Measurements from ENCODE around the gene CRELD2. TPM values are rescaled to one million over a fixed set of nuclear protein-coding genes. Genes with fewer than 3 reads are reported as not detected.

The CRELD2 gene
- polyA plus RNA-seq, 4 donors = 23.2 to 39.9 (median 31.0) TPM

DNA sequence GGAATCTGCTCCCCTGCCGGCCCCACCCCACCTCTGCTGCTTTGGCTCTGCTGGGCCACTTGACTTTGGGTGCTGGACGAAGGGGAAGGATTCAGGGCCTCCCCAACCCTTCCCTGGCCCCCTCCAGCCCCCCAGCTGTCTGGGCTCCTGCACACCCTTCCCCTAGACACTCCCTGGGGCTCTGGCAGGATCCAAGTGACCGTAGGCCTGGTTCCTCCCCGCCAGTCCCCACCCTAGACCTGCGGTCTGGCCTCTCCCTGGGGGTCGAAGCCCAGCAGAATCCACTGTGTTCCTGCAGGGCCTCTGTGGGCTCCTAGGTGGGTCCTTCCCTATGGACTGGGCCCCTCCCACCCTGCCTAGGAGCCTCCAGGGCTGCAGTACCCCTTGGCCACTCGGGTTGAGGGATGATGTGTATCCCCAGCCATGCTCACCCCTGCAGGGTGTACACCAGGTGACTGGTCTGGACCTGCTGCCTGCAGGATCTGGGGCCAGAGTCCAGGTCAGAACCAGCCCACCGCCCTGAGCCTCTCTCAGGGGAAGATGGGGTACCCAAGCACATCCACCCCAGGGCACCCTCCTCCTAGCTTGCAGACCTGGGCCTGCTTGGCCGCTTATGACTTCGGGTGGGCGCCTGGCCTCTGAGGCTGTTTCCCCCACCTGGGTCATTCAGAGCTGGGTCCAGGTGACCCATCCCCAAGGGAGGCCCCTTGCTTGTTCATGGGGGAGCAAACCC is 47.8 kb downstream of the CRELD2 start:
- DNase-seq (ENCODE audit: low read depth in 4 of 4, low spot score in 2 of 4) = no peak

DNA sequence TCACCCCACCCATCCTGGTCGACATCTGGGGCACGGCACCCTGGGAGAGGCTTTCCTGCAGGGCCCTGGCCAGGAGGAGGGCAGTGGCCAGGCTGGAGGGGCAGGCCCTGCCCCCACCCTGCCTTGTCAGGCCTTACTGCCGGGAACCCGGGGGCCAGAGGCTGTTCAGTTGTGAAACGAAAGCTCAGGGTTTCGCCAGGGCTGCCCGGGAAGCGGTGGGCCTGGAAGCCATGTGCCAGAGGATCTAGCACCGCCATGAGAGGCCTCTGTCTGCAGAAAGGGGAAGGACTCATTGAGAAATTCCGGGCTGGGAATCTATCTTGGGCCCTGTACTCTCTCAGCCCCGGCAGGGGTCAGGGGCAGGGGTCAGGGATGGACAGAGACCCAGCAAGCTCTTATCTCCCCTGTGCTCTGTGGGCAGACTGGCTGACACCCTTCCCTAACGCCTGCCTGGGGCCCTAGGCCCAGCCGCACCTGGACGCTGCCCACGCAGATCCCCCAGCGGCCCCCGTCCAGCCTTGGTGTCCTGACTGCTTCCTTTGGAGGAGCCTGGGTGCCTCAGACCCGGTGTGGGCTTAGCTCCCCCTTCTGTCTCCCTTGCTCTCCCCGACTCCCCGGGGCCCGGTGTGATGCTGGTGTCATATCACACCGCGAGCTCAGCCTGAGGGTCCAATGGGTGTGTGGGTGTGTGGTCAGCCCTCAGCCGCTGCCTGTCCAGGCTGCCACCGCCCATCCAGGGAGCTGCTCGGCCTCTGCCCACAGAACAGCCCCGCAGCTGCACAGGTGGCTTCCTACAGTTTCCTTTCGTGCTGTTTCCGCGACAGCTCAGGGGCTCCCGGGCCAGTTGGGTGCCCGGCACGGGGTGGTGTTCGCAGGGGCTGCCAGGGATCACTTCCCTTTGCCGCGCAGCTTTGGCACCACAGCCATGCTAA is 48.6 kb downstream of the CRELD2 start:
- no peak for DNase-seq (ENCODE audit: low read depth in 4 of 4, low spot score in 2 of 4)

DNA sequence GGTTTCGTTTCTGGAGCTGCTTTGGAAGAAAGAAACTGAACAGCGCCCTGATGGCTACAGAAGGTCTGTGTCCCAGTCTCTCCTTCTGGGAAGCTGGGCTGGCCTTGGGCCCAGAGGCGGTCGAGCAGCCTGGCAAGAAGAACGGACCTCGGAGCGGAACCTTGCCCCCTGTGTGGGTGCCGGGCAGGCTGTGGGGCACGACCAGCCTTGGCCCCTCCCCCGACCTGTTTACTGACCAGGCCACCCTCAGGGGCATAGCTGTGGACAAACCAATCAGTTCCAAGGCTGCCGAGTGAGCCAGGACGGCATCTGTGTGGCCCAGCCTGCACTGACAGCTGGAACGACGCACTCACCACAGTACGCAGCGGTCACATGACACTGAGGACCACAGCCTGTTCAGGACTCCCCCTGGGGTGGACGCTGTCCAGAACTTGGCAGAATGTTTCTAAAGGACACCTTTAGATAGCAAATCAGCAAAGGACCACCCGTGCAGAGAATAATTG is 49.3 kb downstream of the CRELD2 start:
- no peak for DNase-seq (ENCODE audit: low read depth in 4 of 4, low spot score in 2 of 4)

DNA sequence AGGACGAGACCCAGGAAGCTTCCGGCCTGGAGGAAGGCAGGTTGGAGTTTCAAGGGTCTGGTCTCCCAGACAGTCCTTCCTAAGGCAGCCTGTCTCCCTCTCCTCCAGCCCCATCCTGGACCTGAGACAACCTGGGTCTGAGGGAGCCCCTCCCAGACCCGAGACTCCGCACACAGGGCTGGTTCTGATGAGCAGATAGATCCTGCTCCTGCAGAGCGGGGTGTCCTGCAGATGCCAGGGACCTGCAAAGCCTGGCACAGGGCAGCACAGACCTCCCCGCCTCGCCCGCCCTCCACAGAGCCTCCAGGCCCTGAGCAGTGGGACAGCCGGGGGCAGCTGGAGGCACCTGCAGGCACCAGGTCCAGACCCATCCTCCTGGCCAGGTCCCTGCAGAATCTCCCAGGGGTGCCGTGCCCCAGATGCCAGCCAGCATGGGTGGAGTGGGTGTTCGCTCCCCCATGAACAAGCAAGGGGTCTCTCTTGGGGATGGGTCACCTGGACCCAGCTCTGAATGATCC is 49.9 kb downstream of the CRELD2 start:
- DNase-seq (ENCODE audit: low read depth in 4 of 4, low spot score in 2 of 4) = no peak

DNA sequence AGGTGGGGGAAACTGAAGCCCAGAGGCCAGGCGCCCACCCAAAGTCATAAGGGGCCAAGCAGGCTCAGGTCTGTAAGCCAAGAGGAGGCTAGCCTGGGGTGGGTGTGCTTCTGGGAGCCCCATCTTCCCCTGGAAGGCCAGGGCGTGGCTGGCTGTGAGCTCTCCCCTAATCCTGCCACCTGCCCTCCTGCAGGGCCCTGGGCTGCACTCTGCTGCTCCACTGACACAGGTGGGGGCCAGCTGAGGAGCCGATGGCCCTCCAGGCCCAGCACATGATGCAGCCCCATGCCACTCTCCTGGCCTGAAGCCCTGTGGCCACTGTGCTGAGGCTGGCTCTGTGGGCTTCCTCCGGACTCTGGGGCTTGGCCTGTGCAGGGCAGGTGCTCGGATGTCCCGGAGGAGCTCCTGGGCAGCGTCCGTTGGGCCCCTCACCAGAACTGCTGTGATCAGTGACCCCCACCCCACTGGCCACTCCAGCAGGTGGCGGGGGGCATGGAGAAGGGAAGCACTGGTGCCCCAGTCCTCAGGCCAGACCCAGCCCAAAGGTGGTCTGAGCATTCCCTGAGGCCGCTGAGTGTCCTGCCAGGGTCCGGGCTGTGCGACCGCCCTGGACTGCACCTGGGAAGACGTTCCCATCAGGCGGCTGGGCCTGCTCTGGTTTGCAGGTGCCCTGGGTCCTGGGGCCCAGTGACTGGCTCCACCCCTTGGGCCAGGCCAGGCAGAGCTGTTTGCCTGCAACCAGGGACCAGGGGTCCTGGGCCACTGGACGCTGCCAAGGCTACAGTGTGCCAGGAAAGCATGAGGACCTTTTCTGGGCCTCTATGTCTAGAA is 50.6 kb downstream of the CRELD2 start:
- no peak for DNase-seq (ENCODE audit: low read depth in 4 of 4, low spot score in 2 of 4)

DNA sequence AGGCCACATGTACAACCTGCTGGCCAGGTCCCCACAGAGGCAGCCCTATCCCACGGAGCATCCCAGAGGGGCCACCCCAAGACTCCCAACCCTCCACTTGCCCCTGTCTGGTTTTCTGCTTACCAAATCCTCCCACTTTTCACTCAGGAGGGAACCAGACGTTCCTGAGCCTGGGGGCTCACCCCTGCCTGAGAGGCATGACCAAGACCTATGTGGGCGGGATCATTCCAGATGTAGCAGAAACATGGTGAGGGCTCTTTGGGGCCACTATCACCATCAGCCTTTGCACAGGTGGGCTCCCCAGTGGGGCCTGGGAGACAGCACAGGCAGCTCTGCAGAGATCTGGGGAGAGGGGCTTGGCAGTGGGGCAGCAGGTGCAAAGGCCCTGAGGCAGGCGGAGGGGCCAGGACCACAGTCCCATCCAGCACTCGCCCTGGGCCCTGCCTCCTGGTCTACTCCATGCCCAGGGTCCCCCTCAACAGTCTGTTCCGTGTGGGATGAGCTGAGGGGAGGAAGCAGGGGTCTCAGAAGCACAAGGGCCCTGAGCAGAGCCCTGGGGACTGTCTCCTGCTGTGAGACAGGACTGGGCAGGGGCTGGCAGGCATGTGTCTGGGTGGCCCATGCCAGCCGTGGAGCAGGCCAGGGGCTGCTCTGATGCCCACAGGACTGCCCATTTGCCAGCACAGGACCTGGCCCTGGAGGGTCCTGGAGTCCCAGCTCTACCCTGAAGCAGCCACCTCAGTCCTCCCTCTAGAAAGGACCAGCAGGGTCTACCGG is 51.5 kb downstream of the CRELD2 start:
- DNase-seq (ENCODE audit: low read depth in 4 of 4, low spot score in 2 of 4) = no peak

DNA sequence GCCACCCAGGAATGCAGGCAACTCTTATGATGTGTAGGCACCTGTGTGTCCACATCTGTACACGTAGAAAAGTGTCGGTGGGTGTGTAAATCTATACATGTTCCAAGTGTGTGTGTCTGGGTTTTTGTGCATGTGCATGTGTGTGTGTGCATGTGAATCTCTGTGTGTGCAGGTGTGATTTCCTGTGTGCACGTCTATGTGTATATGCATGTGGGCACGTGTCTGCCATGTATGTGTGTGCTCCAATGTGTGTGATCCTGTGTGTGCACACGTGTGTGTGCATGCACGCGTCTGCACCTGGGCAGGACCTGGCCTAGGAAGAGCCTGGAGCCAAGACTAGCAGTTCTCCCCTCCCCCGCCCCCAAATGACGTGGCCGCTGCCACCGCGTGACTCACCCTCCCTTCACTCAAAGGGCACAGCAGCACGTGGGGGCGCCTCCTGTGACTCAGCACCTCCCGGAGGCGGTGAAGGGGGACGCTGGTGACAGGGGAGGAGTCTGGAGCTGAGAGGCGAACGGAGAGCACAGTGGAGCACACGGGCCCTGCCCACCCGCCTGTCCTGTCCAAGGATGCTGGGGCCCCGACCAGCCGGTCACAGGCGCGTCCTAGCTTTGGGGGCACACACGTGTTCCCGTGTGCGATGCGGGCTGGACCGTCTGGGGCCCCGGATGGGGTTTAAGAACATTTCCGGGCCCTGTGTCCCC is 52.2 kb downstream of the CRELD2 start:
- peak in 2 of 4 donors; percentile 61 to 80 for DNase-seq (ENCODE audit: low read depth in 4 of 4, low spot score in 2 of 4)

DNA sequence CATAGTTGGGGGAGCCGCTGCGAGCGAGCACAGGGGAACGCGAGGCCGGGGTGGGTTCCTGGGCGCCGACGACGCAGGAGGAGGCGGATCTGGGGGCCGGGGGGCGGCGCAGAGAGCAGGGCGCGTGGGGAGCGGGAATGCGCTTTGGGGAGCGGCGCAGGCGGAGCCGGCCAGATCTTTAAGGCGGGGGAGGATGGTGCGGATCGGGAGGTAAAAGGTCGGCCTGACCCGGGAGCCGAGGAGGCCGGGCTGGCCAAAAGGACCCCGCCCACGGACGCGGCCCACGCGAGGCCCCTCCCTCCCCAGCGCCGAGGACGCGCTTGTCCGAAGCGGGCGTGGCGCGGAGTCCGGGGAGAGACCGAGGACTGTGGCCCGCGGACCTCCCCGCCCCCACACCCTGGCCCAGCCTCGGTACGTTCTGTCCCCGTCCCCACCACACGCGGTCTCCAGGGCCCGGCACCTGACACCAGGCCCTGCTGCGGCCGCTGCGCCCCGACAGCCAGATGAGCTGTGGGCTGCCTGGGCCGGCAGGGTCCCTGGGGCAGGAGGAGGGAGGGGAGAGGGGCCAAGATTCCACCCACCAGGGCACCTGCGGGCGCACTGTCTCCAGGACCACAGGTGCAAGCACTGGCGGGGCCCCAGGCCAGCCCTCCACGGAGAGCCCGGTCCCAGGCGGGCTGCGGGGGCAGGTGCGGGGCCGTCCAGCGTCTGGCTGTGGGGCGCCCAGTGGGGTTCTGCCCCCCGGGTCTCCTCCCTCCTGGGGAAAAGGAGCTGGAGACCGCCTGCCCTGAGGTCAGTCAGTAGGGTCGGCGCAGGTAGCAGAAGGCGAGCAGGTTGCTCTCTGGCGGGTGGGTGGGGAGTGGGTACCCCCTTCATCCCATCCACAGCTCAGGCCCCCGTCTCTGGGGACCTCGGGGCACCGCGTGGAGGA is 53.1 kb downstream of the CRELD2 start:
- DNase-seq (ENCODE audit: low read depth in 4 of 4, low spot score in 2 of 4) = no peak

DNA sequence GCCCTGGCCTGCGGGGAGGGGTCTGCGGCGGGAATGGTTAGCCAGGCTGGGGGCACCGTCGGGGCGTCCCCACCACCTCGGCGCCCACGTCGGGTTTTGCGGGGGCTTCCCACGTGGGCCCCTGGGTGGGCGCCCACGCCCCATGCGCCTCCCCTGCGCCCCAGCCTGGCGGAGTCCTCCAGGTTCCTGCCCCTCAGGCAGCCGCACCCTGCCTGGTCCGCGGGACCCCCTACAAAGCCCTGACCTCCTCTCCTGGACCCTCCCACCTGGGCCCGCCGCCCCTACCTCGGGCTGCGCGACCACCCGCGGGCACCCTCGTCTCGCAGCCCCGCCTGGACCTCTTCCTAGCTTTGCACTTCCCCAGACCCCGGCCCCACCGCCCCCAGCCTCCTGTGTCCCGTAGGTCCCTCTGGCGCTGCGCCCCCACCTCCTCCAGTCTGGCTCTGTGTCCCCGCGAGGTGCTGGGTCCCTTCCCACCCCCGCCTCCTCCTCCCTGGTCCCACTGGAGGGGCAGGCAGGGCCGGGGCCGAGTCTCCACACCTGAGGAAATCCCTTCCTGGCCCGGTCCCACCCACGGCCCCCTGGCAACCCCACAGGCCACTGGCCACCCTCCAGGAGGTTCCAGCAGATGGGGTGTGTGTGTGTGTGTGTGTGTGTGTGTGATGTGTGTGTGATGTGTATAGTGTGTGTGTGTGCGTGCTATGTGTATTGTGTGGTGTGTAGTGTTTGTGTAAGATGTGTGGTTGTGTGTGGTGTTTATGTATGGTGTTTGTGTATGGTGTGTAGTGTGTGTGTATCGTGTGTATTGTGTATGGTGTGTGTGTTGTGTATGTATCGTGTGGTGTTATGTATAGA is 54.0 kb downstream of the CRELD2 start:
- no peak for DNase-seq (ENCODE audit: low read depth in 4 of 4, low spot score in 2 of 4)

DNA sequence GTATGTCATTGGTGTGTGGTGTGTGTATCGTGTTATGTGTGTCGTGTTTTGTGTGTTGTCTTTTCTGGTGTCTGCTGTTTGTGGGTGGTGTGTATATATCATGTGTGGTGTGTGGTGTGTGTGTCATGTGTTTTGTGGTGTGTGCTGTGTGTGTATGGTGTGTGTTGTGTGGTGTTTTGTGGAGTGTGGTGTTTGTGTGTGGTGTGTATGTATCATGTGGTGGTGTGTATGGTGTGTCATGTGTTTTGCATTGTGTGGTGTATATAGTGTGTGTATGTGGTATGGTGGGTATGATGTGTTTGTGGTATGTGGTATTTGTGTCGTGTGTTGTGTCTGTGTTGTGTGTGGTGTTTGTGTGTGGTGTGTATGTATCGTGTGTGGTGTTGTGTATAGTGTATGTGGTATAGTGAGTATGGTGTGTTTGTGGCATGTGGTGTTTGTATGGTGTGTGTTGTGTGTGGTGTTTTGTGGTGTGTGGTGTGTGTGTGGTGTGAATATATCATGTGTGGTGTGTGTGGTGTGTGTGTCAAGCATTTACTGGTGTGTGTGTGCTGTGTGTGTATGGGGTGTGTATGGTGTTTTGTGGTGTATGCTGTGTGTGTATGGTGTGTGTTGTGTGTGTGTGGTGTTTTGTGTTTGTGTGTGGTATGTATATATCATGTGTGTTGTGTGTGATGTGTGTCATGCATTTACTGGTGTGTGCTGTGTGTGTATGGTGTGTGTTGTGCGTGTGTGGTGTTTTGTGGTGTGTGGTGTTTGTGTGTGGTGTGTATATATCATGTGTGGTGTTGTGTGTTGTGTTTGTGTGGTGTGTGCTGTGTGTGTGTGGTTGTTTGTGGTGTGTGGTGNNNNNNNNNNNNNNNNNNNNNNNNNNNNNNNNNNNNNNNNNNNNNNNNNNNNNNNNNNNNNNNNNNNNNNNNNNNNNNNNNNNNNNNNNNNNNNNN is 54.9 kb downstream of the CRELD2 start:
- DNase-seq (ENCODE audit: low read depth in 4 of 4, low spot score in 2 of 4) = no peak

DNA sequence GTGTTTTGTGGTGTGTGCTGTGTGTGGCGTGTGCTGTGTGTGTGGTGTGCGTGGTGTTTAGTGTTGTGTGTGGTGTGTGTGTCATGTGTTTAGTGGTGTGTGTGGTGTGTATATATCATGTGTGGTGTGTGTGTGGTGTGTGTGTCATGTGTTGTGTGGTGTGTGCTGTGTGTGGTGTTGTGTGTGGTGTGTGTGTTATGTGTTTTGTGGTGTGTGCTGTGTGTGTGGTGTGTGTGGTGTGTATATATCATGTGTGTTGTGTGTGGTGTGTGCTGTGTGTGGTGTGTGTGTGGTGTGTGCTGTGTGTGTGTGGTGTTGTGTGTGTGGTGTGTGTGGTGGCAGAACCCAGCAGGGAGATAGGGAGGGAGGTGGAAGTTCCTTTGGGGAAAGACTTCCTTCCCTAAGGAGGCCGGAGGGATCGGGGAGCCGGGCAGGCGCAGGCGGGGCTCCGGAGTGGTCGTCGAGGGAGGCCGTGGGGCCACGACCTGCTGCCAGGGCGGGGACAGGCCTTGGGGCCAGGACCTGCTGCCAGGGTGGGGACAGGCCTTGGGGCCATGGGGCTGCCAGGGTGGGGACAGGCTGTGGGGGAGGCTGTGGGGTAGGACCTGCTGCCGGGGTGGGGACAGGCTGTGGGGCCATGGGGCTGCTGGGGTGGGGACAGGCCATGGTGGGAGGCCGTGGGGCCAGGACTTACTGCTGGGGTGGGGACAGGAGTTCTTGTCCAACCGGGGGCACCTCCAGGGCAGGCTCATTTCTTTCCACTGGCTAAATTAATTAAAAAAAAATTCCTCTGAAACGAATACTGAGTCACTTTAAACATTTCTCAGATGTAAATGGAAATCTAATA is 57.3 kb downstream of the CRELD2 start:
- DNase-seq (ENCODE audit: low read depth in 4 of 4, low spot score in 2 of 4) = no peak

DNA sequence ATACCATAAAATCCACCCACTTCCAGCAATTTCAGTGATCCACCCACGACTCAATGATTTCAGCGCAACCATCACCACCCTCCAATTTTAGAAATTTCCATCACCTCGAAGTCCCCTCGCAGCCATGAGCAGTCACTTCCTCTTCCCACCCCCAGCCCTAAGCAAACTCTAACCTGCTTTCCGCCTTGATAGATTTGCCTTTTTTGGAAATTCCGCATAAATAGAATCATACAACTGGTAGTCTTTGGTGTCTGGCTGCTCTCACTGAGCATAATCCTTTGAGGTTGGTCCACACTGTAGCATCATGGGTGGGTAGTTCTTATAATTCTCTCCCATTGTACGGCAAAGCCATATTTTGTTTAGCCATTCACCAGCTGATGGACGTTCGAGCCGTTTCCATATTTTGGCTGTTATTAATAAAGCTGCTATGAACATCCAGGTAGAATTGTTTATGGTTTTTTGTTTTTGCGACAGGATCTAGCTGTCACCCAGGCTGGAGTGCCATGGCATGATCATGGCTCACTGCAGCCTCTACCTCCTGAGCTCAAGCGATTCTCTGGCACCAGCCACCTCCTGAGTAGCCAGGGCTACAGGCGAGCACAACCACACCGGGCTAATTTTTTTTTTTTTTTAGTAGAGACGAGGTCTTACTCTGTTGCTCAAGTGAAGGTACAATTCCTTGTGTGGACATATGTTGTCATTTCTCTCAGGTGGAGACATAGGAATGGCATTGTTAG is 58.2 kb downstream of the CRELD2 start:
- DNase-seq (ENCODE audit: low read depth in 4 of 4, low spot score in 2 of 4) = no peak

Data from left renal cortex interstitium (tissue), 4 donors.